ENCODE data around the gene TTC7B. TPM values are rescaled to one million over a fixed set of nuclear protein-coding genes. Genes with fewer than 3 reads are reported as not detected.

TTC7B gene
- total and polyA plus RNA-seq, 10 of the 15 experiments (the other 5 are each of a cell fraction or from before 2014, with no cell fraction given), result under 0.01 to 1.1 (median 0.26) TPM; not detected in 2

DNA sequence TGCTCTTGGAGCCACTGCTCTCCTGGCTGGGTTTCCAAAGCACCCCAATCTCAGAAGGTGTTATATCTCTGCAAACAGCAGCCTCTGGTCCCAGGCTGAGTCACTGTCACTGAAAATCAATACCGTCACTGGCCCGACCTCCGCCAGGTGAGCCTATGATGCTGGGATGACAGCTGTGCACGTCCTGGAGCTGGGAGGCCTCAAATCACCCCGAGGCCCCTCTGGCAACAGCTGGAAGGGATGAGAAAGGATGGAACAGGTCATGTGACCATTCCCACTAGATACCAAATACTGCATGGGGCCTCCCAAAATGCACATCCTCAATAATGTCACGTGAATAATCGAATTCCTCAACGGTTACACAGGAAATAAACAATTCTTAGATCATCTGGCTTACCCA is 190.8 kb downstream of the TTC7B start:
- in situ Hi-C loops (cut with MboI), result no loop called here
- RAD21 ChIA-PET (ENCODE audit: unreplicated experiment), result no interaction called here

DNA sequence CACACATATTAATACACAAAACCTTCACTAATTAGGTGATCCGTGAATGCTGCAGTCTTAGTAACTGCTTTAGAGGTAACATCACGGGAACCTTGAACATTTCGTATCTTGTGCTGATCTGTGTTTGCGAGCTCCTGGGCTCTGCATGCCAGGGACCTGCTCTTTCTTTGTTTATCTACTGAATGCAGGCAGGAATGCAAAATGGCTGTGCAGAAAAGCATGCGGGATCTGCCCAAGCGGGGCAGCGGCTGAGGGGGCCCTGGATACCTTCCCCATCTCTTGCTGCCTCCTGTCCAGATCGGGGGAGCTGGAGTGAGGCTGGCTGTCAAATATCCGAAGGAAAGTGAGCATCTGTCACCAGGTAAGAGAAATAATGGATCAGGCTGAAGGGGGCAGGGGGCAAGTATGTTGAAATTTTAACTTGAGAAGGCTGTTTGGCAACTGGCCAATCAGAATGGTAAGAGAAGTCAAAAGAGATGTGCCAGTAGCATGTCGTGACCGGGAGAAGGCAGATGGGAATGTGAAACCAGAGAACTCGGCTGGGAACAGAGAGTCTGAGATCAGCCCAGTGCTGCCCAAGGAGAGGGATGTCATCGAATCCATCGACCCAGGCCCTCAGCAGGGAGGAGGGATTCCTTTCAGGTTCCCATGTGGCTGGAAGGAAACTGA is 191.4 kb downstream of the TTC7B start:
- Histone ChIP-seq H3K4me2 (ENCODE audit: control insufficient read depth, insufficient read depth) (no peak overlapping the region), H3K9me3 (replicated peaks; ENCODE audit: control insufficient read depth, insufficient read depth, low read length) (no peaks in the 10 kb centered on the region), H3K4me3 (no peak overlapping the region), H3K27me3 (replicated peaks in 1 of 2; ENCODE audit: control insufficient read depth in 2 of 2, insufficient read depth in 2 of 2, low read length in 1 of 2) (peaks cover 0 to 3% of the 10 kb centered on the region in 2 experiments; a peak in 2 of 4 replicates), H3K9ac (ENCODE audit: control insufficient read depth, insufficient read depth, low read length) (no peak overlapping the region), H3K27ac (ENCODE audit: control insufficient read depth, insufficient read depth) (no peak overlapping the region), H4K20me1 (ENCODE audit: control insufficient read depth, insufficient read depth) (no peaks in the 10 kb centered on the region; the same call in 1 of the 2 replicates), H2AFZ (ENCODE audit: control insufficient read depth, low read depth, low read length) (no peak overlapping the region), H3K79me2 (ENCODE audit: control insufficient read depth, insufficient read depth, low read length) (no peaks in the 10 kb centered on the region), H3K4me1 (ENCODE audit: control insufficient read depth, insufficient read depth, low read length) (no peaks in the 10 kb centered on the region), H3K36me3 (ENCODE audit: control insufficient read depth in 2 of 2, insufficient read depth in 2 of 2, low read length in 1 of 2) (no peaks in the 10 kb centered on the region)
- WGBS (ENCODE audit: insufficient coverage, insufficient replicate concordance, low lambda C conversion rate, missing lambda C conversion rate), result 48% methylated on average over 14 of the region's 14 CpGs
- ChIA-PET CTCF (no interaction called here), RAD21 (ENCODE audit: unreplicated experiment) (no interaction called here), POLR2A (no interaction called here), SMC1A (ENCODE audit: uncharacterized antibody, unreplicated experiment) (no interaction called here)
- in situ Hi-C loops (cut with MboI) (no loop called here), intact Hi-C loops (cut with micrococcal nuclease; ENCODE audit: unreplicated experiment) (no loop called here)
- FAIRE-seq (no peak), DNase-seq (ENCODE audit: low read depth, low spot score) (no peak), ATAC-seq (no peak)
- BruUV-seq (replicated peaks), result no TSS peak
- TF ChIP-seq, protein P1, sequence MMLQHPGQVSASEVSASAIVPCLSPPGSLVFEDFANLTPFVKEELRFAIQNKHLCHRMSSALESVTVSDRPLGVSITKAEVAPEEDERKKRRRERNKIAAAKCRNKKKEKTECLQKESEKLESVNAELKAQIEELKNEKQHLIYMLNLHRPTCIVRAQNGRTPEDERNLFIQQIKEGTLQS (IDR thresholded peaks at IDR 0.05; ENCODE audit: borderline replicate concordance, extremely low read depth, low read depth, low read length), result no peak
- no peak for TF ChIP-seq CREB1 (IDR thresholded peaks at IDR 0.05; ENCODE audit: low read depth)
- TF ChIP-seq, protein P2, sequence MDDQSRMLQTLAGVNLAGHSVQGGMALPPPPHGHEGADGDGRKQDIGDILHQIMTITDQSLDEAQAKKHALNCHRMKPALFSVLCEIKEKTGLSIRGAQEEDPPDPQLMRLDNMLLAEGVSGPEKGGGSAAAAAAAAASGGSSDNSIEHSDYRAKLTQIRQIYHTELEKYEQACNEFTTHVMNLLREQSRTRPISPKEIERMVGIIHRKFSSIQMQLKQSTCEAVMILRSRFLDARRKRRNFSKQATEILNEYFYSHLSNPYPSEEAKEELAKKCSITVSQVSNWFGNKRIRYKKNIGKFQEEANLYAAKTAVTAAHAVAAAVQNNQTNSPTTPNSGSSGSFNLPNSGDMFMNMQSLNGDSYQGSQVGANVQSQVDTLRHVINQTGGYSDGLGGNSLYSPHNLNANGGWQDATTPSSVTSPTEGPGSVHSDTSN (IDR thresholded peaks at IDR 0.05; ENCODE audit: insufficient replicate concordance, low read depth, low read length), result no peak
- TF ChIP-seq, protein P3, sequence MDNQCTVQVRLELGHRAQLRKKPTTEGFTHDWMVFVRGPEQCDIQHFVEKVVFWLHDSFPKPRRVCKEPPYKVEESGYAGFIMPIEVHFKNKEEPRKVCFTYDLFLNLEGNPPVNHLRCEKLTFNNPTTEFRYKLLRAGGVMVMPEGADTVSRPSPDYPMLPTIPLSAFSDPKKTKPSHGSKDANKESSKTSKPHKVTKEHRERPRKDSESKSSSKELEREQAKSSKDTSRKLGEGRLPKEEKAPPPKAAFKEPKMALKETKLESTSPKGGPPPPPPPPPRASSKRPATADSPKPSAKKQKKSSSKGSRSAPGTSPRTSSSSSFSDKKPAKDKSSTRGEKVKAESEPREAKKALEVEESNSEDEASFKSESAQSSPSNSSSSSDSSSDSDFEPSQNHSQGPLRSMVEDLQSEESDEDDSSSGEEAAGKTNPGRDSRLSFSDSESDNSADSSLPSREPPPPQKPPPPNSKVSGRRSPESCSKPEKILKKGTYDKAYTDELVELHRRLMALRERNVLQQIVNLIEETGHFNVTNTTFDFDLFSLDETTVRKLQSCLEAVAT (IDR thresholded peaks at IDR 0.05), result no peak
- TF ChIP-seq, protein P4, sequence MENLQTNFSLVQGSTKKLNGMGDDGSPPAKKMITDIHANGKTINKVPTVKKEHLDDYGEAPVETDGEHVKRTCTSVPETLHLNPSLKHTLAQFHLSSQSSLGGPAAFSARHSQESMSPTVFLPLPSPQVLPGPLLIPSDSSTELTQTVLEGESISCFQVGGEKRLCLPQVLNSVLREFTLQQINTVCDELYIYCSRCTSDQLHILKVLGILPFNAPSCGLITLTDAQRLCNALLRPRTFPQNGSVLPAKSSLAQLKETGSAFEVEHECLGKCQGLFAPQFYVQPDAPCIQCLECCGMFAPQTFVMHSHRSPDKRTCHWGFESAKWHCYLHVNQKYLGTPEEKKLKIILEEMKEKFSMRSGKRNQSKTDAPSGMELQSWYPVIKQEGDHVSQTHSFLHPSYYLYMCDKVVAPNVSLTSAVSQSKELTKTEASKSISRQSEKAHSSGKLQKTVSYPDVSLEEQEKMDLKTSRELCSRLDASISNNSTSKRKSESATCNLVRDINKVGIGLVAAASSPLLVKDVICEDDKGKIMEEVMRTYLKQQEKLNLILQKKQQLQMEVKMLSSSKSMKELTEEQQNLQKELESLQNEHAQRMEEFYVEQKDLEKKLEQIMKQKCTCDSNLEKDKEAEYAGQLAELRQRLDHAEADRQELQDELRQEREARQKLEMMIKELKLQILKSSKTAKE (IDR thresholded peaks at IDR 0.05; ENCODE audit: low read depth, poor library complexity, severe bottlenecking), result no peak

More for the DNA sequence above, 190.8 kb downstream of the TTC7B start:
- DNase-seq (ENCODE audit: low read depth, low spot score) (no peak), ATAC-seq (no peak), FAIRE-seq (no peak)
- Histone ChIP-seq H3K9me3 (replicated peaks; ENCODE audit: control insufficient read depth, insufficient read depth, low read length) (no peaks in the 10 kb centered on the region), H4K20me1 (ENCODE audit: control insufficient read depth, insufficient read depth) (no peaks in the 10 kb centered on the region; the same call in 1 of the 2 replicates), H3K79me2 (ENCODE audit: control insufficient read depth, insufficient read depth, low read length) (no peaks in the 10 kb centered on the region), H3K27me3 (replicated peaks in 1 of 2; ENCODE audit: control insufficient read depth in 2 of 2, insufficient read depth in 2 of 2, low read length in 1 of 2) (peaks cover 0 to 1% of the 10 kb centered on the region in 2 experiments; a peak in 2 of 4 replicates), H3K4me1 (ENCODE audit: control insufficient read depth, insufficient read depth, low read length) (no peaks in the 10 kb centered on the region), H3K36me3 (ENCODE audit: control insufficient read depth in 2 of 2, insufficient read depth in 2 of 2, low read length in 1 of 2) (no peaks in the 10 kb centered on the region), H2AFZ (ENCODE audit: control insufficient read depth, low read depth, low read length) (no peak overlapping the region), H3K4me2 (ENCODE audit: control insufficient read depth, insufficient read depth) (no peak overlapping the region), H3K27ac (ENCODE audit: control insufficient read depth, insufficient read depth) (no peak overlapping the region), H3K4me3 (no peak overlapping the region), H3K9ac (ENCODE audit: control insufficient read depth, insufficient read depth, low read length) (no peak overlapping the region)
- 15% methylated on average over 8 of the region's 8 CpGs for WGBS (ENCODE audit: insufficient coverage, insufficient replicate concordance, low lambda C conversion rate, missing lambda C conversion rate)
- TF ChIP-seq, protein P5, sequence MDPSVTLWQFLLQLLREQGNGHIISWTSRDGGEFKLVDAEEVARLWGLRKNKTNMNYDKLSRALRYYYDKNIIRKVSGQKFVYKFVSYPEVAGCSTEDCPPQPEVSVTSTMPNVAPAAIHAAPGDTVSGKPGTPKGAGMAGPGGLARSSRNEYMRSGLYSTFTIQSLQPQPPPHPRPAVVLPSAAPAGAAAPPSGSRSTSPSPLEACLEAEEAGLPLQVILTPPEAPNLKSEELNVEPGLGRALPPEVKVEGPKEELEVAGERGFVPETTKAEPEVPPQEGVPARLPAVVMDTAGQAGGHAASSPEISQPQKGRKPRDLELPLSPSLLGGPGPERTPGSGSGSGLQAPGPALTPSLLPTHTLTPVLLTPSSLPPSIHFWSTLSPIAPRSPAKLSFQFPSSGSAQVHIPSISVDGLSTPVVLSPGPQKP (IDR thresholded peaks at IDR 0.05; ENCODE audit: low read depth, low read length), result no peak
- no peak for TF ChIP-seq NR2F1 (conservative IDR thresholded peaks at IDR 0.05)
- TF ChIP-seq CBX5 (IDR thresholded peaks at IDR 0.05; ENCODE audit: low read depth), result no peak
- no peak for TF ChIP-seq MEF2B (IDR thresholded peaks at IDR 0.05; ENCODE audit: partially characterized antibody, poor library complexity, severe bottlenecking)
- CTCF ChIA-PET, result no interaction called here
- POLR2A ChIA-PET, result no interaction called here
- BruUV-seq (replicated peaks), result no TSS peak
- SMC1A ChIA-PET (ENCODE audit: uncharacterized antibody, unreplicated experiment), result no interaction called here
- intact Hi-C loops (cut with micrococcal nuclease; ENCODE audit: unreplicated experiment), result no loop called here
